SK-N-SH (cell line): ENCODE data around the gene MYO1D. TPM values are rescaled to one million over a fixed set of nuclear protein-coding genes. Genes with fewer than 3 reads are reported as not detected.

Source experiments
- CTCF ChIA-PET: fragments of 300-600, 350-600 bp; formaldehyde crosslinking; extraction: SDS; loops from one replicate; lab custom pipeline; 2021; lab: Yijun Ruan, JAX
- POLR2A ChIA-PET: fragments of 350-600 bp; sonication (Branson Sonifier 250); formaldehyde crosslinking; extraction: SDS; loops from one replicate; lab custom pipeline; 2020; ENCODE audit warnings: antibody characterized with exemption, inconsistent platforms; lab: Yijun Ruan, JAX
- DNase-seq: peaks from one replicate; pipeline ENCODE4 v3.0.0; 2012
- H2AFZ ChIP-seq: fragments of 200-600 bp; sonication (generic); 2 replicates; pipeline ENCODE4 v1.8.1; 2016; ENCODE audit warnings: antibody characterized with exemption, mild to moderate bottlenecking, low read depth
- H3F3A ChIP-seq: fragments of 200-600 bp; sonication (generic); replicated peaks from 2 replicates; pipeline ENCODE3; 2016; ENCODE audit warnings: antibody characterized with exemption, mild to moderate bottlenecking; ENCODE audit not compliant: insufficient read depth
- H3K27ac ChIP-seq, 2 experiments: fragments of 200-500 bp in 1 of 2; fragments of 200-600 bp in 1 of 2; sonication (Bioruptor generic) in 1 of 2; sonication (generic), shearing (Covaris generic) in 1 of 2; 2 replicates each; pipeline versions ENCODE4 v1.5.1 to v1.6.1; 2014 to 2016; ENCODE audit warnings: low read depth in 2 of 2, inconsistent platforms in 1 of 2, low read length in 1 of 2, mild to moderate bottlenecking in 1 of 2, mixed read lengths in 1 of 2
- H3K27me3 ChIP-seq: fragments of 200-600 bp; sonication (generic), shearing (Covaris generic); 2 replicates; pipeline ENCODE4 v1.6.1; 2016; ENCODE audit warnings: mixed run types; ENCODE audit not compliant: insufficient read depth
- H3K36me3 ChIP-seq, 2 experiments: fragments of 200-500 bp in 1 of 2; fragments of 200-600 bp in 1 of 2; sonication (Bioruptor generic) in 1 of 2; sonication (generic) in 1 of 2; replicated peaks in 1 of 2; 2 replicates each; pipeline versions ENCODE3 to v1.5.1; 2014 to 2016; ENCODE audit warnings: low read length in 1 of 2, mild to moderate bottlenecking in 1 of 2; ENCODE audit not compliant: insufficient read depth in 2 of 2, control insufficient read depth in 1 of 2
- H3K4me1 ChIP-seq, 2 experiments: fragments of 200-500 bp in 1 of 2; fragments of 200-600 bp in 1 of 2; sonication (Bioruptor generic) in 1 of 2; sonication (generic), shearing (Covaris generic) in 1 of 2; 2 replicates each; pipeline versions ENCODE4 v1.5.1 to v1.6.1; 2014 to 2016; ENCODE audit warnings: low read depth in 1 of 2, low read length in 1 of 2, mixed run types in 1 of 2; ENCODE audit not compliant: insufficient read depth in 2 of 2, control insufficient read depth in 1 of 2
- H3K4me2 ChIP-seq: fragments of 200-600 bp; sonication (generic), shearing (Covaris generic); 2 replicates; pipeline ENCODE4 v1.6.1; 2017; ENCODE audit warnings: mixed run types
- H3K4me3 ChIP-seq, 2 experiments: fragments of 200-500 bp in 1 of 2; fragments of 200-600 bp in 1 of 2; sonication (Bioruptor generic) in 1 of 2; sonication (generic), shearing (Covaris generic) in 1 of 2; 2 replicates each; pipeline versions ENCODE4 v1.5.1 to v1.8.1; 2014 to 2016; ENCODE audit warnings: low read depth in 2 of 2, inconsistent platforms in 1 of 2, low read length in 1 of 2, mild to moderate bottlenecking in 1 of 2, mixed read lengths in 1 of 2, moderate library complexity in 1 of 2
- H3K79me2 ChIP-seq: fragments of 200-600 bp; sonication (generic); 2 replicates; pipeline ENCODE4 v1.8.1; 2017; ENCODE audit warnings: mild to moderate bottlenecking; ENCODE audit not compliant: insufficient read depth
- H3K9ac ChIP-seq: fragments of 200-600 bp; sonication (generic); 2 replicates; pipeline ENCODE4 v1.6.1; 2017; ENCODE audit warnings: mixed run types
- H3K9me2 ChIP-seq: fragments of 200-600 bp; sonication (generic); 2 replicates; pipeline ENCODE4 v1.6.1; 2017; ENCODE audit warnings: mixed run types
- H3K9me3 ChIP-seq: fragments of 200-600 bp; sonication (generic); 2 replicates; pipeline ENCODE4 v1.6.1; 2017; ENCODE audit warnings: mixed run types, mild to moderate bottlenecking, moderate library complexity
- H4K20me1 ChIP-seq: fragments of 200-600 bp; sonication (generic); 2 replicates; pipeline ENCODE4 v1.6.1; 2017; ENCODE audit warnings: mild to moderate bottlenecking, mixed run types; ENCODE audit not compliant: insufficient read depth
- FOXJ3 ChIP-seq: sonication (generic); formaldehyde crosslinking; IDR thresholded peaks from 2 replicates; pipeline ENCODE4 v1.5.1; 2020; ENCODE audit warnings: mild to moderate bottlenecking, missing genetic modification reagents
- GATA2 ChIP-seq: sonication (generic); formaldehyde crosslinking; IDR thresholded peaks from 2 replicates; pipeline ENCODE4 v1.5.0; 2020; ENCODE audit warnings: mild to moderate bottlenecking, missing genetic modification reagents
- IRF3 ChIP-seq: fragments of 150-350 bp; IDR thresholded peaks from 2 replicates; pipeline ENCODE4 v1.6.1; 2016; ENCODE audit warnings: mild to moderate bottlenecking, low read depth, low read length
- MXI1 ChIP-seq: IDR thresholded peaks from 2 replicates; pipeline ENCODE4 v1.6.1; 2012; ENCODE audit warnings: mild to moderate bottlenecking, low read depth, low read length, improper control_type of control experiment
- PBX3 ChIP-seq: IDR thresholded peaks from 2 replicates; pipeline ENCODE4; 2012
- POLR2AphosphoS5 ChIP-seq: IDR thresholded peaks from 2 replicates; pipeline ENCODE4 v1.6.1; 2012; ENCODE audit warnings: low read depth, low read length
- TEAD4 ChIP-seq: IDR thresholded peaks from 2 replicates; pipeline ENCODE4 v1.4.0; 2012; ENCODE audit warnings: mild to moderate bottlenecking, borderline replicate concordance; ENCODE audit not compliant: insufficient read depth
- USF2 ChIP-seq: fragments of 150-350 bp; IDR thresholded peaks from 2 replicates; pipeline ENCODE4 v1.6.1; 2017; ENCODE audit warnings: antibody characterized with exemption, low read length, low read depth, borderline replicate concordance
- YY1 ChIP-seq: IDR thresholded peaks from 2 replicates; pipeline ENCODE4 v1.4.0; 2012; ENCODE audit warnings: low read depth, mild to moderate bottlenecking
- WGBS: methylation state at CpG from one replicate; pipeline ENCODE4 v1.1.6; 2017; ENCODE audit warnings: low lambda C conversion rate; 5-methylcytosine and 5-hydroxymethylcytosine counted together
- polyA plus RNA-seq, 3 experiments: library from polyadenylated mRNA; depleted of rRNA; stranded (reverse); fragments of >200 nt; gene quantifications; 2 replicates each; pipeline ENCODE4 v1.2.3, GENCODE V29; 2012

Gene MYO1D
- polyA plus RNA-seq, 1 of the 3 experiments (the other 2 are of a cell fraction) = 20.4 TPM

GRCh38 chr17:32801193-32801592 lies 75.7 kb downstream of the MYO1D start (continued):
- TF ChIP-seq TEAD4 (no peak), POLR2AphosphoS5 (no peak), FOXJ3 (CRISPR knock-in tag) (no peak), USF2 (no peak)

DNA sequence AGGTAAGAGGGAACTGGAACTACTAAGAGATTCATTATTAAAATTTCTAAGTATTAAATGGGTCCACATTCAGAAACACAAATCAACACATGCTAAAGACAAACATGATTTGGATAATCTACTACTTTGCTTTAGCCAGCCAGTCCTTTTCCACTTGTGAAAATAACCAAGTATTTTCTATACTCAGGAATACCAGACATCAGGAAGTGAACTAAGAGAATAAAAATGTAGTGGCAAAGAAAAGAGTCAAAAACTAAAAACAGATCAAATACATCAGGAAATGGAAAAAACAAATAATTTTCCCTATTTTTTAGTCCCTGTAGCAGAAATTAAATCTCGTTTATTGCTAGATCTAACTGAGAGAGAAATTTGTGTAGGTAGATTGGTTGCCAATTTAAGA lies 78.0 kb downstream of the MYO1D start:
- Histone ChIP-seq H3K27me3 (no peaks in the 10 kb centered on the region), H4K20me1 (no peaks in the 10 kb centered on the region), H3K27ac (peak overlapping the region; percentile 11 to 48; a peak in 3 of 4 replicates), H3K9ac (no peak overlapping the region), H3K9me3 (no peaks in the 10 kb centered on the region), H3K79me2 (no peaks in the 10 kb centered on the region), H3K4me3 (no peak overlapping the region), H2AFZ (no peak overlapping the region), H3K4me1 (peaks cover 0 to 26% of the 10 kb centered on the region in 2 experiments; a peak in 3 of 4 replicates), H3K9me2 (no peaks in the 10 kb centered on the region), H3F3A (peaks cover 18% of the 10 kb centered on the region), H3K4me2 (no peak overlapping the region; the same call in 1 of the 2 replicates), H3K36me3 (no peaks in the 10 kb centered on the region)
- ChIA-PET POLR2A (no interaction called here), CTCF (interaction anchor here (1.2 to 3.5 kb wide), 3 partner anchors 10 to 78 kb away, joined by 5 to 20 read pairs (median 5); partner anchors contain the start of gene MYO1D)
- WGBS = 48% methylated on average over 1 of the region's 1 CpG
- TF ChIP-seq POLR2AphosphoS5 (no peak), MXI1 (no peak)
- DNase-seq = no peak

DNA sequence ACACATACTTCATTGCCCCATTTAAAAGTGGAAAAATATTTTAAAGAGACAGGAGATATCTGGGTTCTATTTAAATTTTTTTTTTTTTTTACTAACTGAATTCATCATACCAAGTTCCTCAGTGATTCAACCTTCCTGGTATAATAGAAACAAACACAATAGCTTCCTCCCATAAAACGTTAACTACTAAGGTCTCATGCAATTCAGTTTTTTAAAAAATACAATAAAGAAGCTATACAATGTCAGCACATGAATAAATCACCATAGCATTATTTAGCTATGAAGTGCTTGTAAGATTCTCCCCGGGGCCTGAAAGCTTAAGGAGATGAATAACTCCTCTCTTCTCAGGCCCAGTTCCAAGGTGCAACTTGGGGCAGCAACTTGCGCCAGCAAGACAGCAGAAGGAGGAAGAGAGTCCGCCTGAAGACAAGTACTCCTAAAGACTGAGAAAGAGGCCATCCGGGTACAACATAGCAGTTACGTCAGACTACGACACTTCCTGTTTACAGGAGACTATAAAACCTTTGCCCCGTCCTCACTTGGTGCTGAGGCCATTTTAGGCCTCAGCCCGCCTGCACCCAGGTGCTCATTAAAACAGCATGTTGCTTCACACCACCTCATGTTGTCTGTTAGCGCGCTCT lies 81.5 kb downstream of the MYO1D start:
- H3K9me3 ChIP-seq = no peaks in the 10 kb centered on the region
- H4K20me1 ChIP-seq = no peaks in the 10 kb centered on the region
- no peak for DNase-seq
- no peak overlapping the region for H3K27ac ChIP-seq
- no peaks in the 10 kb centered on the region for H3K27me3 ChIP-seq
- 93% methylated on average over 11 of the region's 11 CpGs for WGBS
- no peak overlapping the region for H3K4me3 ChIP-seq
- no peak overlapping the region for H3K9ac ChIP-seq
- H3K9me2 ChIP-seq = no peaks in the 10 kb centered on the region
- ChIA-PET CTCF (interaction anchor here (1.0 to 1.4 kb wide), 2 partner anchors 12 to 81 kb away, joined by 3 to 5 read pairs; partner anchors contain the start of gene MYO1D), POLR2A (no interaction called here)
- TF ChIP-seq PBX3 = no peak
- no peak for TF ChIP-seq IRF3
- TF ChIP-seq YY1 = no peak
- no peak for TF ChIP-seq GATA2 (CRISPR knock-in tag)
- peaks cover 5% of the 10 kb centered on the region for H3F3A ChIP-seq
- H2AFZ ChIP-seq = no peak overlapping the region
- no peaks in the 10 kb centered on the region for H3K36me3 ChIP-seq
- H3K79me2 ChIP-seq = no peaks in the 10 kb centered on the region
- peaks cover 0 to 8% of the 10 kb centered on the region in 2 experiments; a peak in 2 of 4 replicates for H3K4me1 ChIP-seq
- no peak overlapping the region for H3K4me2 ChIP-seq
